Neural progenitor cell (in vitro differentiated cells): ENCODE results near the gene TUBG2.

Source experiments
- EZH2 ChIP-seq: fragments of 200-600 bp; sonication (generic); IDR thresholded peaks from 2 replicates; pipeline ENCODE4 v1.6.1; 2017; ENCODE audit warnings: antibody characterized with exemption, mild to moderate bottlenecking, moderate library complexity
- EZH2phosphoT487 ChIP-seq: fragments of 200-600 bp; sonication (generic); IDR thresholded peaks from 2 replicates; pipeline ENCODE4 v1.6.1; 2017; ENCODE audit warnings: antibody characterized with exemption
- TF ChIP-seq, protein P1 (sequence below): fragments of 200-600 bp; sonication (generic); IDR thresholded peaks from 2 replicates; pipeline ENCODE4 v1.5.1; 2017; ENCODE audit warnings: antibody characterized with exemption, mild to moderate bottlenecking

DNA sequence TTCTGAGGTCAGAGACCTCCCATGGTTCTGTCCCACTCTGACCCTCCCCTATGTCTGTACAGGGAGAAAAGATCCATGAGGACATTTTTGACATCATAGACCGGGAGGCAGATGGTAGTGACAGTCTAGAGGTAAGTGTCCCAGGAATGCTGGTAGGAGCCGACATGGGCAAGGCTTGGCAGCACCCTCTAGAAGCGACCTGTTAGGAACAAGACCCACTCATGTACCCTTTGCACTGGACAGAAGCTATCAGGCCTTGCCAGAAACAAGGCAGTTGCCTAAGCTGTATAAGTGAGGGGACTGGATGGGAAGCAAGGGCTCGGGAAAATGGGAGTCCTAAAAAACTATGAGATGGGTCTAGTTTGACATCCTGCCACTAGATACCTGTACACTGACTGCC is 47.1 kb upstream of the TUBG2 start:
- TF ChIP-seq, protein P1, sequence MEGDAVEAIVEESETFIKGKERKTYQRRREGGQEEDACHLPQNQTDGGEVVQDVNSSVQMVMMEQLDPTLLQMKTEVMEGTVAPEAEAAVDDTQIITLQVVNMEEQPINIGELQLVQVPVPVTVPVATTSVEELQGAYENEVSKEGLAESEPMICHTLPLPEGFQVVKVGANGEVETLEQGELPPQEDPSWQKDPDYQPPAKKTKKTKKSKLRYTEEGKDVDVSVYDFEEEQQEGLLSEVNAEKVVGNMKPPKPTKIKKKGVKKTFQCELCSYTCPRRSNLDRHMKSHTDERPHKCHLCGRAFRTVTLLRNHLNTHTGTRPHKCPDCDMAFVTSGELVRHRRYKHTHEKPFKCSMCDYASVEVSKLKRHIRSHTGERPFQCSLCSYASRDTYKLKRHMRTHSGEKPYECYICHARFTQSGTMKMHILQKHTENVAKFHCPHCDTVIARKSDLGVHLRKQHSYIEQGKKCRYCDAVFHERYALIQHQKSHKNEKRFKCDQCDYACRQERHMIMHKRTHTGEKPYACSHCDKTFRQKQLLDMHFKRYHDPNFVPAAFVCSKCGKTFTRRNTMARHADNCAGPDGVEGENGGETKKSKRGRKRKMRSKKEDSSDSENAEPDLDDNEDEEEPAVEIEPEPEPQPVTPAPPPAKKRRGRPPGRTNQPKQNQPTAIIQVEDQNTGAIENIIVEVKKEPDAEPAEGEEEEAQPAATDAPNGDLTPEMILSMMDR: no peak
- TF ChIP-seq EZH2 (no peak), EZH2phosphoT487 (no peak)
